Fibroblast of skin of abdomen (primary cell): ENCODE measurements around the gene SHB.
A peak's percentile ranks its signal among the peaks of the same experiment; 100 is the strongest.

Experiments
- DNase-seq: peaks from one replicate; pipeline ENCODE4 v3.0.0-alpha.2; 2013

The SHB gene

DNA sequence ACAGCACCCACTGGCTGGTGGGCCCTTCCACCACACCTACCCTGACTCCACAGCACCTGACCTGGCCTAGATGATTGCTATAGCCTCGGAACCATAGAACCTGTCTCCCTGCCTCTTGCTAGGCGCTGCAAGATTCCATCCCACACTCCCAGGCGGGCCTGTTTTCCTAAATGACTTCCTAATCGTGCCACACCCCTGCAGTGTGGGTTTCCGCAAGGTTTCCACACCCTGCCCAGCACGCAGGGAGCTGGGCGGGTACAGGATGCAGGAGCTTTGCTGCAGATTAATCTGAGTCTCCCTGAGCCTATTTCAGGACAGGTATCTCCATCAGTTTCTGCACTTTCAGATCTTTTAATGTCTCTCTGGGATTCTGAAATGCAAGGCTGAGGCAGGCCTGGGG is 62.9 kb downstream of the SHB start:
- DNase-seq = no peak

GRCh38 chr9:38004809-38005560 is 64.0 kb downstream of the SHB start:
- DNase-seq = no peak

DNA sequence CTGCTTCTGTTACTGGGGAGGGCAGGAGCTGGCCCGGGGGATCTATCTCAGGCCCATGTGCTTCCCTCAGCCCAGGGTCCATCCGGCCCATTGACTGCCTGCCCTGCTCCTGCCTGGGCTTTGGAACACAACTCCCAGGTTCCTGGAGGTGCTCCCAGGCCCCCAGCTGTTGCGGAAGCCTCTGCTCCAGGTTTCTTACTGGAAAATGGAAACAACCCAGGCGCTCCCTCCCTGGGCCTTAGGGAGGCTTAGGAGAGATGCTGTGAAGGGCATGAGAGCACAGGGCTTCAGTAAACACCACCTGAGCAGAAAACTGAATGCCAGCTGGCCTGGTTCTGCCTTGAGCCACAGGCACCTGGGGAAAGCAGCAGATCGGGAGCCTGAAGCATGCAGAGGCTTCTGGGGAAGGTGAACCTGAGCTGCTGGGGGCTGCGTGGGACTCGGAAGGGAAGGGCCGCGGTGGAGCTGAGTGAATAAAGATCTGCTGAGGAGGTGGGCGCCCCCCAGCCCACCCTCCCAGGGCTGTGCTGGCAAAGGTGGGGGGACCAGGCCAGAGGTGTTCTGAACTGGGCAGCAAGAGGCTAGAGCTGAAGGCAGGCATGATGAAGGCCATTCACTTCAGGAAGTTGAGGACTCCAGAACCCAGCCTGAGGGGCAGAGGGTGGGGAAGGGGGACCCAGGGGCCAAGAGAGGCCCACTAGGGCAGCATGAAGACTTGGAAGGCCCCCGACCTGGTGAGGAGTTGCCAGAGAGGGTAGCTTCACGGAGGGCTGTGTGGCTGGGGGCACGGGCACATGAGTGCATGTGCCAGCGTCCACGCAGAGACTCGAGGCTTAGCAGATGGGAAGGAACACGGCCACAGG is 64.8 kb downstream of the SHB start:
- no peak for DNase-seq

DNA sequence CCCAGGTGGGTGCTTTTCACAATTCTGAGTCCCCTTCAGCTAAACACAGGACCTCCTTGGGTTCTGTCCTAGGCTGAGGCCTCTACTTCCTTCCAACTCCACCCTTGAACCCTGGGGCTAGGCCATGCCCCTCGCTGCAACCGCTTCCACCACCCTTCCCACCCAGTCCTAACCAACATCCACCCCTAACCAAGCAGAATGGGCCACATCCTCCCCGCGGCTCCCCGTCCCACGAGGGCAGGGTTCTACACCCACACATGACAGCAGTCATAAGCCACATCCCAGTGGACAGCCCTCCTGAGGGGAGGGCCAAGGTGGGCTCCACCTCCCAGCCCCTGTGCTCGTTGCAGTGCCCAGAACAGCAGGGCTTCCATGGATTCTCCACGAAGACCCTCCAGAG is 65.8 kb downstream of the SHB start:
- no peak for DNase-seq

DNA sequence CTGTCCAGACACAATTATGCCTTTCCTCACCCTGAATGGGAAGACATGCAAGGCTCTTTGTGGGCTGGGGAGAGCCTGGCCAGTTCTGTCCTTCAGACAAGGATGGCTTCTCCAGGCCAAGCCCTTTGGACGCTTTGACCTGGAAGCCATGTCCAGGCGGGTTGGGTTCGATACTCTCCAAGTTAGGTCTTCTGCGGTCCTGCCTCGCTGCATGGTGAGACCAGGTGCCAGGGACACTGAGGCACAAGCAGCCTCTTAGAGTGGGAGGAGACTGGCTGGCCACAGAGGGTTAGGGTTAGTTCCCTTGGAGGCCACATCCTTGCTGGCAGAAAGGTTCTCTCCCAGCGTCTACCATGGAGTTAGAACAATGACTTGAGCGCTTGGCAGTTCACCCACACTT is 67.6 kb downstream of the SHB start:
- DNase-seq = no peak

DNA sequence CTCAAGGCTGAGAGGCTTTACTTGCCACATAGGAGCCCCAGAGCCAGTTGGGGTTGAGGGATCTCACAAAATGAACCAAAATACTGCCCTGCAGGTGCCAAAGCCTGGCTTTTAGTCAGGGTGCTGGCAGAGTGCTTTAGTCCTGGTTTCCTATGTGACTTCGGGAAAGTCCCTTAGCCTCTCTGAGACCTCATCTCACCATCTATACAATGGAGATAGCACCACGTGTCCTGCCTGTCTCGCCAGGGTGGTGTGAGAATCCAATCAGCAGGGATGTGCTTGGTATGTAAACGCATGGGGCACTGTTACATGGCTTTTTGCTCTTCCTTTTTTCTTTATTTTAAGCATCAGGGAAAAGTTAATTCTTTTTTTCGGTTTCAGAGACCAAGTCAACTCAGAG is 68.3 kb downstream of the SHB start:
- no peak for DNase-seq

GRCh38 chr9:38000332-38000731 is 68.7 kb downstream of the SHB start:
- no peak for DNase-seq

- no peak for DNase-seq
These were observed 69.3 kb downstream of the SHB start for GRCh38 chr9:37999588-38000189.

- DNase-seq = no peak
These were observed 70.0 kb downstream of the SHB start for GRCh38 chr9:37998881-37999587.

DNA sequence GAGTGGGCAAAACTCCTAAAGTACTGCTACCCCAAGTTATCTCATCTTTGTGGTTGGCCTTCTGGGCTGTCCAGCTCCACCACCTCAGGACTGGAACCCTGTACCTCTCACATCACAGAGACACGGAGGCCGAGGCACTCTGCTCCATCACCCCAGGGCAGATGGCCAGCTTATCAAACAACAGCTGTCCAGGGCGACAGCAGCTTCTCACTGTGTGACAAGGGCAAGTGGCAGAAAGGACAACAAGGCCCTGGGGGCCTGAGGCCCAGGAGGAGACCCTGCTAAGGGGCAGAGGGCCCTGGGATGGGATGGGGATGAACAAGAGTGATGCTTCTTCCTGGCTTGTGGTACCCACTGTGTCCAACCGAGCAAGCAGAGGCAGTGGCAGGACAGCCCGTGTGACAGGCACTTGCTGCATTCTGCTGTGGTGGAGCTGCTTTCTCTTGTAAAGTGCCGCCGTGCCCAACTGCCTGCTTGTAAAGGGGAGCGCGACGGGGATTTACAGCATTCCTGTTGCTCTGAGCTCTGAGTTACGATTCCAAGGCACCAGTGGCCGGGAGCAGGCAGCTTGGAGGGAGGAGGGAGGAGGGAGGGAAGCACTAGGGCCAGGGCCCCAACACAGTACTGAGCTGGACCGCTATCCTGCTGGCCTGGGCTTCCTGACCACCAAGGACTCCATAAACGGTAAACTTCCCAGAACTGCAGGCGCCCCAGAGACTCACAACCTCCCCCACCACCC is 71.2 kb downstream of the SHB start:
- DNase-seq = no peak

GRCh38 chr9:37996819-37997217 is 72.2 kb downstream of the SHB start:
- DNase-seq = no peak

DNA sequence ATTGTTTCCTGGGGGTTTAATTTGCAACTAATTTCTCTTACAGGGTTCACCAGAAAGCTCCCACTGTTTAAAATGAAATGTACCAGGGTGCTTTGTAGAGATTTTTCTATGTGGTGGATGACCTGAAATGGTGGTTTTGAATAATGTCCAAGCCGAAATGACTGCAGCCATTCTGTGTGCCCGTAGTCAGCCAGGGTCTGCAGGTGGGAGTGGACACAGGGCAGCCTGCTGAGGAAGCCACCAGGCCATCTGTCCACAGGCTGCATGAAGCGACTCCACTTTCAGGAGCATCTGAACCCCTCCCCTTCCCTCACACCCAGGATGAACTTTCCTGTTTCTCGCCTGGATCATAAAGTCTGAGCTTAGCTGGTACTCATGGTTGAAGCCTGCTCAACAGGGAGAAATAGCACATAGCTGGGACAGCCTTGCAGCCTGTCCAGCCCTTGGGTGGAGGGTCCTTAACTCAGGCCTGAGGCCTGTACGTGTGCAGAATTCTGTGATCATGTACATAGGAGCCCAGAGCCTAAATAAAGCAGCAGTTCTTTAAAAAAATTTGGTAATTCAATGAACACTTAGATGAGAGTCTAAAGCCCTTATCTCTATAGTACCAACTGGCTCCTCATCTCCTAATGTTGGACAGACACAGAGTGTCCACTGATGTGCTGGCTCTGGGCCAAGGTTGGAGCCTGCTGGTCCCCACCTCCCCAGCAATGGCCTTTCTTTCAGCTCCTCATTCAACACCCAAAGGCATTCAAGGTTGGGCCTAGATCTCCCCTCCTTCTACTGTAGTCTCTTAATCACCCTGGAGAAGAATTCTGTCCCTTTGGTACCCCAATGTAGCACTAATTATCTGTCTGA is 72.8 kb downstream of the SHB start:
- no peak for DNase-seq

GRCh38 chr9:37995348-37995737 is 73.7 kb downstream of the SHB start:
- DNase-seq = no peak

DNA sequence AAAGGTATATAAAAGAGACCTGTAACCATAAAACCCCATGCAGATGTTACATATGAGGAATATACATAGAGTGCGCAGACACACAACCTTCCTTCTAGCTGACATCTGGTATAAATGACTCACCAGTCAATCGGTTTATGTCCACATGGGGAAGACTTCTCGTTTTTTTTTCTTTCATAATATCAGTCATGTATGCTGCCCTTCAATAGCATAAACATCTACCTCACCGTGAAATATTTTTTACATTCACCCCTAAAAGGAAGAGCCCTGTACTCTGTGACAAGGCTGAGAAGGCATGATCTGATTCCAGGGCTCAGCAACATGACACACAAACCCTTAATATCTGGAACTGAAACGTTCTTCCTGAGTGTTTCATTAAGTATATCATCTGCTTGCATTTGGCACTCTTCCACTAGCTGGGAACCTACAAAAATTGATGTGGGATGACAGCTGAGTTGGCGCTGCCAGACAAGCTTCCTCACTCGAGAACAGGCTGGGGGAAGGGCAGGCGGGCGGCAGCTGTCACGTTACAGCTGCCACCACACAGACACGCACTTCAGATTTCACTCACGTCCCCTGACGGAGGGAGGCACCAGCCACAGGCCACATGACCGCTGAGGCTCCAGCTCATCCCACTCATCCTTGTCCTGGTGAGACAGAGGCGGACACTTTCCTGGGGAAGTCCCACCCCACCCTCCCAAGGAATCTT is 74.2 kb downstream of the SHB start:
- DNase-seq = peak; percentile 81

GRCh38 chr9:37992924-37993349 is 76.1 kb downstream of the SHB start:
- DNase-seq = no peak

DNA sequence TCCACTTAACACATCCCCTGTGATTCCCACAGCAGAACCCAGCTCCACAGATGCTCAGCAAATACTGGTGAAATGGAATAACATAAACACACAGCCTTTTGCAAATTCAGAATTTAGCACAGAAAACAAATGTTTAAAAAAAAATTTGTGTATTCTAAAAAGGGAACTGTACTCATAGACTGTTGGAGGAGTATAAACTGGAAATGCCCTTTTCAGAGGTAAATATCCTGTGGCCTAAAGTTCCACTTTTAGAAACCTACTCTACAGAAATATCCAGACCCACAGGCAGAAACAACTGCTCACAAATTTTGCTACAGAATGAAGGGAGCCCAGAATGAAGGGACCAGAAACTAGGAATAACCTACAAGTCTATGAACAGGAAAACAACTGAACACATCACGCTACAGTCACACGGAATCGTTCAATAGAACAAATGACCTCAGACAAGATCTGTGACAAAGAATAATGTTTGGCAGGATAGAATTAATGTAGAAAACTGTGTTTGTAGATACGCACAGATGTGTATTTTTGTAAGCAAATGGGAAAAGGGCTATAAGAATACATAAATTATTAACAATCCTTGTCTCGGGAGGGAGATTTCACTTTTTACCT is 78.5 kb downstream of the SHB start:
- no peak for DNase-seq

GRCh38 chr9:37989701-37990100 is 79.3 kb downstream of the SHB start:
- DNase-seq = no peak

DNA sequence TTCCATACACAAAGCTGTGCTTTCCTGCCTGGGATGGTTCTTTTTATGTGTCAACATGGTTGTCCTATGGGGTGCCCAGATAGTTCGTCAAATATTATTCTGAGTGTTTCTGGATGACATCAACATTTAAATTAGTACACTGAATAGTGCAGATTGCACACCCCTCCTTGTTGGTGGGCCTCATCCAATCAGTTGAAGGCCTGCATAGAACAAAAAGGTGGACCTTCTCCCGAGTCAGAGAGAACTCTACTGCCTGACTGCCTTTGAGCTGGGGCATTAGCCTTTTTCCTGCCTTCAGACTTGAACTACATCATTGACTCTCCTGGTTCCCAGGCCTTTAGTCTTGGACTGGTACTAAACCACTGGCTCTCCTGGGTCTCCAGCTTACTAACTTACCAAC is 80.4 kb downstream of the SHB start:
- no peak for DNase-seq

GRCh38 chr9:37988041-37988440 is 81.0 kb downstream of the SHB start:
- DNase-seq = no peak

DNA sequence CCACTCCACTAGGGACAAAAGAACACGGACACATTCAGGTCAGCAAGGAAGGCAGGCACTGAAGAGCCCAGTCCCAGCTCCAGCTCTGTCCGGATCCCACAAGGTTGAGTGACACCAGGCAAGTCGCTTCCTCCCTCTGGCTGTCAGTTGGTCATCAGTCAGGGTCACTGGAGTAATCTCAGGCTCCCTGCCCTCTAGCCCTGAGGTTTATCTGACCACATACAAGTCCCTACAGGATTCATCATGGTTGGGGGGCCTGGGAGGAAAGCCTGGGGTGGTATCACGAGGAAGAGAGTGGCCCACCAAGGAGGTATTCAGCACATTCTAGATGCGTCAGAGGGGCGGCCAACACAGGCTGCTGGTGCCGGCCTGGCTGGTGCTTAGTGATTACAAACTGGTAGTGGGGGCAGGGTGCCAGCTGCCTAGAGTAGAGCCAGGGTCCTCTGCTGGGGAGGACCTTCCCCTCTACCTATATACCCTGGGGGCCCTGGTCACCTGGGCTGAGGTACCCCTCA is 81.5 kb downstream of the SHB start:
- DNase-seq = no peak
